ENCODE measurements around the gene PNPLA5.

Gene PNPLA5

DNA sequence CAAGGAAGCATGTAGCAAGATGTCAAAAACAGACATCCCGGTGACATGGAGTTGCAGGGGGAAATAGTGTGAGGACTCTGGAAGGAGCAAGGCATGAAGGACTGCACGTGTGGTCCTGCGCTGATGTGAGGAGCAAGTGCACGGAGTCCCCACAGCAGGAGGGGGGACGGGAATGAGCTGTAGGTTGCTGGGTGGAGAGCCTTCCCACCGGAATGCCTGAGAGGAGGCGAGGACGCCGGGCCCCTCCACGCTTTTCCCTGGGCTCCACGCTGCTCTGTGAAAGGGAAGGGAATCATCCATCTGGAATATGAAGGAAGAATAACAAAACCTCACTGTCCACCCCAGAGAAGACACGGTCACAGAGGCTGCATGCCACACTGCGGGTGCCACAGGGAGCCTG, 56.1 kb downstream of the PNPLA5 start:
- DNase-seq: no peak

DNA sequence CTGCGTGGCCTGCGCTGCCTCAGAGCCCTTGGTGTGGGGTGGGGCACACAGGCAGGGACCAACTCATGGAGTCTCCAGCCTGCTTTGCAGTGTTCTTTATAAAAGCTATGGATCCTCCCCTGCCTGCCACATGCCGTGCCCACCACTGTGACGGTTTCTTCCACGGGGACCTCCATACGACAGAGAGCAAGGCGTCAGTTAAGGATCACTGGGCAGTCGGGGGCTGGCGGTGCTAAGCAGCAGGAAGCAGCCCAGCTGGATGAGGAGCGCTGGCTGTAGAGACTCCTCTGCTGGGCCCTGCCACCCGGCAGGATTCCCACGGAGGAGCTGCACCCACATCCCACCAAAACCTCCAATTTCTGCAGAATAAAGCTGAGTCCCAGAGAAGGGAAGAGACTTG, 56.6 kb downstream of the PNPLA5 start:
- no peak for DNase-seq

DNA sequence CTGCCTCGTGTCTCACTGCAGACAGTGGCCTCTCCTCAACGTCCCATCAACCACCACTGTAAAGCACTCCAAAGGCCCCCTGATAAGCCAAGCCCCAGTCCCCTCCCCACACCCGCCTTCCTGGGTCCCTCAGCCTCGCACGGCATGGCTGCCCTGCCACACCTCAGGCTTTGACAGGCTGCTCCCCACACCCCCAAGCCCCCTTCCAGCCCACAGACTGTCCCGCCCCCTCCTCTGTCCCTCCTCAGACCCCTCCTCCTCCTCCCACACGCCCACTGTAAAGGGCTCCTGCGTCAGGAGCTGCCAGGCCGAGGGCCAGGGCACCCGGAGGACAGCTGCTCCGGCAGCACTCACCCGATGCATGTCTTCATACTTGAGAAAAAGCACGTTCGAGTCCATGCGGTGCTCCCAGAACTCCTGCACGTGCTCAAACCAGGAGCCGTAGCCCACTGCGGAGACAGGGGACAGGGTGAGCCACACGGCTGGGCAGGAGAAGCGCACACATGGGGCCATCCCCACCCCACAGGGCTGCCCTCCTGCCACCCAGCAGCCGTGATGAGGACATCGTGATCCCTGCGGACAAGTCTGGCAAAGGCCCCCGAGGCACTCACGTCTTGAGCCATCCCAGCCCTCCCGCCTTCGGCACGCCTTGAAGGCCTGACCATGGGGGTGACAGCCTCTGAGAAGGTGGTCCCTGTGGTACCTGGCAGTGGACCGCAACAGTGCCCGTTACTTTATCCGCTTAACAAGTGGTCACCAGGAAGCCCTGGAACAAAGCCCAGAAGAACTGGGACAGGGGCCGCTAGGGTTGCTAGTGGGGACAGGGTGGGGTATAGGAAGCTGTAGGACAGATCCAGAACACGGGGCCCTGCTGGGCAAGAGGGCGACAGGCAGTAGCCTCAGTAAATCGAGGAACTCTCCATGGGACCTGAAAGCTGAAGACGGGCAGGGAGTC, 58.2 kb downstream of the PNPLA5 start:
- DNase-seq: no peak

DNA sequence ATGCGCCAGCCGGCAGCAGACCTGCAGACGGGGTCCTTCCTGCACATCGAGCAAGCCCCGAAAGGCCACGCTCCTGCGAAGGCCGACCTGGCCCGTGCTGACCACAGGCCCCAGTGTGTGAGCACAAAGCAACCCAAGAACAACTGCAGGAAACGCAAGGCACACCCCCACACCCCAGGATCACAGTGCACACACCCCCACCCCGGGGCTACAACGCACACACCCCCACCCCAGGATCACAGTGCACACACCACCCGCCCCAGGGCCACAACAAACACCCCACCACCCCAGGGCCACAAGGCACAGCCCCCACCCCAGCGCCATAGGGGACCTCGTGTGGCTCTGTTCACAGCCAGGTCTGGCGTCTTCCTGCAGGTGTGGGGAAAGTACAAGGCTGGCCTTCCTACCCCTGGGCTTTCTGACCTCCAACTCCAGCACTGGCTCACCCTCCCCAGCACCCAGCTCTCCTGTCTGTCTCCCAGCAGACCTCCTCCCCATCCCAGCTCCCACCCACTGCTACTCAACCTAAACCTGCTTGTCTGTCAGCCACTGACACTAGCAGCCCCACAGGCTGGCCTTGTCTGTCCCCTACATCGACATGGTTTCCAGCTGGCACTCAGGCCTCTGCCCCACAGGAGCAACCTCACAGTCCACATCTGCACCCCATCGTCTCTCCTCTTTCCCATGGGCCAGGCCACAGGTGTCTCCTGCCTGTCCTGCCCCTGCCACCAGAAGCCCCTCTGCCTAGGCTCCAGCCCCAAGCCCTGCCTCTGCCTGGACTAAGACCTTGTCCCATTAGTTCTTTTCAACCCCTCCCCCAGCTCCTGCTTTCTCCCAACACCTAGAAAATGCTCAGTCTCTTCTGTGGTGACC, 59.2 kb downstream of the PNPLA5 start:
- DNase-seq: no peak

DNA sequence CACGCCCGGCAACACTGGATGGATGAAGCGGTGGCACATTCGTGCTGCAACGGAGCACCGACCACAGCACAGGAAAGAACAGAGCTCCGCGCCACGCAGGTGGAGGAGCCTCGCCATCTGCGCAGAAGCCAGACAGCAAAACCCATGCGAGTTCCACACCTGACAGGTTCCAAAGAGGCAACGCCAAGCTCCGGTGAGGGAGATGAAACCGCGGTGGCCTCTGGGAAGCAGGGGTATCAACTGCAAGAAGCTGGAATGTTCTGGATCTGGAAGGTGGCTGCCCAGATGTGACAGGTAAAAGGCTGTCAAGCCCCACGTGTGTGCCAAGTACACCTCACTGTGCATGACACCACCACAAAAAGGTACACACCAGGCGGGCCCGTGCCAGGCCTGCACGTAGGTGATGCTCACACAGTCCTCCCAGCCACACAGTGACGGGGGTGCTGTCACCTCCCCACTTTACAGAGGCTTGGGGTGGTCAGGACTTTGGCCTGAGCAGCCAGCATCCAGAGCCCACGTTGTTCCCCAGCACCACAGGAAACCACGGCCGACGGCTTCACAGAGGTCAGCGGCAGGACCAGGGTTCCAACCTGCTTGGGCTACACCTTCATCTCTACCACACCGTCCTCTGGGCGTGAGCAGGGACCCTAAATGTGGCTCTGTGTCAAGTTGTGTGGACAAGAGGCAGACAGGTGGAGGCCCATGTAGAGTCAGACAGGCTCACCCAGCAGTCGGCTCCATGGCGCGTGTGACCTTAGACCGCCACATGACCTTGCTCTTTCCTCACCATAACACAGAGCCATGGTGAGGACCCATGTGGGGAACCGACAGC, 60.0 kb downstream of the PNPLA5 start:
- DNase-seq: no peak

DNA sequence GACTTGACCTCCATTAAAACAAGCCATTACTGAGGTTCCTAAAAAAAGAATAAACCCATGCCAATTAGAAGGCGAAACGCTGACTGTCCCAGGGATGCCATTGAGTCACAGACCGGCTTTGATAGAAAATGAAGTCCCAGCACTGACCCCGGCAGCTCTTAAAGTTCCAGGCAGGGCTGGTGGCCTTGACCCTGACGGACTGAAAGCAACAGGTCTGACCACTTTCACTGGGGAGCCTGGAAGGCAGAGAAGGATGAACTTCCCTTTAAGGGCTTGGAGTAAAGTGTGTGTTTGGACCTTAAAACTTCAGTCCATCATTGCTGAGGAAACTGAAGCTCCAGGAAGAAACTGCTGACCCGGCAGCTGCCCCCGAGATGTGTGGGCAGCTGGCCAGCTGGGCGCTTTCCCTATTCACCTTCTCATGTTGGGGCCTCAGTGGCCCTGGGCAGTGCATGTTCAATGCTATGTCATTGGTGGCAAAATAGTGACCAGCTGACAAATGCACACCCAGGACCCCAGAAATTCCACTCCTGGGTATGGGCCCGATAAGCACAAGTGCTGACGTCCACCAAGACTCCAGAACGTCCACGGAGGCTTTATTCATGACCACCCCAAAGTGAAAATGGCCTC, 60.8 kb downstream of the PNPLA5 start:
- DNase-seq: no peak

DNA sequence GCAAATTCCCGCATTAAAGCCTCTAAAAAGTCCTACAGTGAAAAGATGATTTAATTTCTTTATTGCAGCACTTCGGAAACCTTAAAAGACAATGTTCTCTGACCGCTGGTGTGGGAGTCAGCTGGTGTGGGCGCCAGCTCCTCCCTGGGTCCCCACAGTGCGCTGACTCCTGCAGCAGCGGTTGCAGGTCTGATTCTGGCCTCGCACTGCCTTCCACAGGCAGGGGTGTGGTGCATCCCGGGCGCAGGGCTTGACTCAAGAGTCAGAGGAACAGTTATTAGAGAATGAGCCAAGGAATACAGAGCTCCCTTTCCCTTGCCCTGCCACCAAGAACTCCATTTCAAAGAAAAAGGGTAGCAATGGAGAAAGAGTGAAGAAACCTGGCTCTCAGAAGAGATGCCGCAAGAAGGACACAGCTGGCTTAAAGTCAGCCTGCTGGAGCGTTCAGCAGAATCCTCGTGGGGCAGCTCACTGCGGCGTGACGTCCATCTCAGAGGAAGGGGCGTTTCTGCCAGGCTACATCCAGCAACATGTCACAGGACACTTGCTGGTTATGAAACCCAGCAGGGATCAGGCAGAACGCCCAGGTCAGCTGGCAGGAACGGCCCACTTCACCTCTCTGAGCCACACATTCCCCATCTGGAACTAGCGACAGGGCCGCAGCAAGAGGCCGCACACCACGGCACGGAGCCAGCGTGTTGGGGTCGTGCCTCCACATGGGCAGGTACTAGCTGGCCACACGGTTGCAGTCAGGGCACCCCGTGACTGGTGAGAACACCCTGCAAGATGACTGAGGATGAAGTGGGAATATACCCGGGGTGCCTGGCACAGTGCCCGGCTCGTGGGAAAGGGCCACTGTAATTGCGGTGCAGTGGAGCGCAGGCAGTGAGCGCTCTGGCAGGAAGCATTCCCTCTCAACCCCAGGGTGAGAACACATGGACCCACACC, 61.6 kb downstream of the PNPLA5 start:
- no peak for DNase-seq

Data from suppressor macrophage (primary cell).